Kidney epithelial cell (primary cell): ENCODE measurements around the gene ISLR. TPM values are rescaled to one million over a fixed set of nuclear protein-coding genes. Genes with fewer than 3 reads are reported as not detected.
"Not testable (repeated sequence)": the region's sequence is repeated elsewhere in the genome, so short reads cannot be mapped to it uniquely, and the experiment has no call there.

Source experiments
- DNase-seq: peaks from one replicate; pipeline ENCODE4 v3.0.0-alpha.2; 2010; ENCODE audit warnings: low read depth
- H3K27me3 ChIP-seq: 2 replicates; pipeline ENCODE4 v1.6.0; 2011; ENCODE audit warnings: low read length; ENCODE audit not compliant: control insufficient read depth, insufficient read depth
- H3K36me3 ChIP-seq: 2 replicates; pipeline ENCODE4 v1.5.1; 2011; ENCODE audit warnings: low read length; ENCODE audit not compliant: control insufficient read depth, insufficient read depth
- H3K4me3 ChIP-seq: 2 replicates; pipeline ENCODE4 v1.5.1; 2011; ENCODE audit warnings: low read depth, mild to moderate bottlenecking, control low read depth, low read length
- total RNA-seq: library from RNA; depleted of rRNA; stranded (reverse); fragments of >200 nt; gene quantifications from 2 replicates; pipeline ENCODE4 v1.2.3, GENCODE V29; 2015
- TF ChIP-seq, protein P1 (sequence below): IDR thresholded peaks from 2 replicates; pipeline ENCODE4 v1.5.1; 2011; ENCODE audit warnings: mild to moderate bottlenecking, moderate library complexity, low read length, control low read depth, inconsistent platforms; ENCODE audit not compliant: insufficient read depth, poor library complexity, severe bottlenecking

ISLR gene
- total RNA-seq, 1 donor from 2014 or later, result 0.25 TPM

DNA sequence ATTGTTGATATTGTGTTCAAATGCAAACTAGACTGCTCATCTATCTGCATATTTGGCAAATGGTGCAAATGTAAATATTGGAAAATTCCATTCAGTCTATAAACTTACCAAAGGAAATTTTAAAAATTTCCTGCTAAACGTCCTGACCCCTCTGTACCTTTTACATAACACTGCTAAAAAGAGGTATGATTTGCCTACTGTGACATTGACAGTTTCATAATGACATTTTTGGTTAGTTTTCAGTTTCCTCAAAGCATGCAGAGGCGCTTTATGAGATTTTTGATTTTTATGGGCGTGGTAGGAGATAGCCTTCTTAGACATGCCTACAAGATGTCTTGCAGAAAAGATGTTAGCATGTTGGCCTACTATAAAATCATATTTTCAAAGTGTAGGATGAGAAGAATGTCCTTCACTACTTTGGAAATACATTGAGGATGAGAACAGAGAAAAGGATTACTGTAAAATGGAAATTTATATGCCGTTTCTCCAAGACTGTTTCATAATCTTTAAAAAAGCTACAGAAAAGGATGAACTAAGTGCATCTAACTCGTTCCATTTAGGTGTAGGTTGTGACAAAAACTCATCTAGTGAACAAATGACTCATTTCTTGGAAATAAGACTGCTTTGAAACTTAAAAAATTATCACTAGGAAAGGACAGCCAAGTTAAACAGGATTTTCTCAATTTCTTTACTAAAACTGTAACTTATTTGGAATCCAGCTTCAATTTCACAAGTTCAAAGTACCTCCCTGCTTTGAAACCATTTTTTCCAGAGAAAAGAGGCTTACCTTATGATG lies 14.5 kb upstream of the ISLR start:
- TF ChIP-seq, protein P1, sequence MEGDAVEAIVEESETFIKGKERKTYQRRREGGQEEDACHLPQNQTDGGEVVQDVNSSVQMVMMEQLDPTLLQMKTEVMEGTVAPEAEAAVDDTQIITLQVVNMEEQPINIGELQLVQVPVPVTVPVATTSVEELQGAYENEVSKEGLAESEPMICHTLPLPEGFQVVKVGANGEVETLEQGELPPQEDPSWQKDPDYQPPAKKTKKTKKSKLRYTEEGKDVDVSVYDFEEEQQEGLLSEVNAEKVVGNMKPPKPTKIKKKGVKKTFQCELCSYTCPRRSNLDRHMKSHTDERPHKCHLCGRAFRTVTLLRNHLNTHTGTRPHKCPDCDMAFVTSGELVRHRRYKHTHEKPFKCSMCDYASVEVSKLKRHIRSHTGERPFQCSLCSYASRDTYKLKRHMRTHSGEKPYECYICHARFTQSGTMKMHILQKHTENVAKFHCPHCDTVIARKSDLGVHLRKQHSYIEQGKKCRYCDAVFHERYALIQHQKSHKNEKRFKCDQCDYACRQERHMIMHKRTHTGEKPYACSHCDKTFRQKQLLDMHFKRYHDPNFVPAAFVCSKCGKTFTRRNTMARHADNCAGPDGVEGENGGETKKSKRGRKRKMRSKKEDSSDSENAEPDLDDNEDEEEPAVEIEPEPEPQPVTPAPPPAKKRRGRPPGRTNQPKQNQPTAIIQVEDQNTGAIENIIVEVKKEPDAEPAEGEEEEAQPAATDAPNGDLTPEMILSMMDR, result no peak
- H3K4me3 ChIP-seq, result no peak overlapping the region
- no peaks in the 10 kb centered on the region for H3K36me3 ChIP-seq
- H3K27me3 ChIP-seq, result peaks cover 10% of the 10 kb centered on the region
- DNase-seq, result no peak

DNA sequence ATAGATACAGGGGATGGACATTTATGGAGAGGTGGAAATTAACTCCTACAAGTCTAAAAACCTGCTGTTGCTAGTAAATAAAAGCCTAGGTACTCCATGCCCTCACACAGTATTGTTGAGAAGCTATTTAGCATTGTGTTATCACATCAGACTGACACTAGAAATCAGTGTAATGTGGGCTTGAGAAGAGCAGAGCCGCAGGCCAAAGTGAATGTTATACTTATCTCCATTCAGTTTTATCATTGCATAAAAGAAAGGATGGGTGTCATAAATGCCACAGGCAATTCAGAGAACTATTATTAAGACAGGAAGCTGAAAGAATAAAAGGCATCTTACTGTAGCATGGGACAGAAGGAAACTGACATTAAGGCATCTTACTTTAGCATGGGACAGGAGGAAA lies 13.7 kb upstream of the ISLR start:
- TF ChIP-seq, protein P1, result no peak
- Histone ChIP-seq H3K36me3 (no peaks in the 10 kb centered on the region), H3K27me3 (peaks cover 10% of the 10 kb centered on the region)

DNA sequence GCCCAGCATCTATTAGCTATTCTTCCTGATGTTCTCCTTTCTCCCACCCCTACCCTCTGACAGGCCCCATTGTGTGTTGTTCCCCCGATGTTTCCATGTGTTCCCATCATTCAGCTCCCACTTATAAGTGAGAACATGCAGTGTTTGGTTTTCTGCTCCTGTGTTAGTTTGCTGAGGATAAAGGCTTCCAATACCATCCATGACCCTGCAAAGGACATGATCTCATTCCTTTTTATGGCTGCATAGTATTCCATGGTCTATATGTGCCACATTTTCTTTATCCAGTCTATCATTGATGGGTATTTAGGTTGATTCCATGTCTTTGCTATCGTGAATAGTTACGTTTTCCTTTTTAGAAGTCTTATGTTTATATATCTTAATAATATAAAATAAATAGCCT lies 13.1 kb upstream of the ISLR start:
- DNase-seq, H3K4me3 ChIP-seq, H3K36me3 ChIP-seq: not testable (repeated sequence)
- peaks cover 10% of the 10 kb centered on the region for H3K27me3 ChIP-seq

More for the DNA sequence above, 13.7 kb upstream of the ISLR start:
- H3K4me3 ChIP-seq, result no peak overlapping the region
- no peak for DNase-seq

- H3K36me3 ChIP-seq, DNase-seq, H3K4me3 ChIP-seq, H3K27me3 ChIP-seq: not testable (repeated sequence)
Measured at GRCh38 chr15:74162195-74162536, 11.3 kb upstream of the ISLR start.

GRCh38 chr15:74165461-74165860 lies 8.0 kb upstream of the ISLR start:
- TF ChIP-seq, protein P1, result no peak
- Histone ChIP-seq H3K27me3 (peaks cover 11% of the 10 kb centered on the region), H3K4me3 (no peak overlapping the region), H3K36me3 (no peaks in the 10 kb centered on the region)
- no peak for DNase-seq

DNA sequence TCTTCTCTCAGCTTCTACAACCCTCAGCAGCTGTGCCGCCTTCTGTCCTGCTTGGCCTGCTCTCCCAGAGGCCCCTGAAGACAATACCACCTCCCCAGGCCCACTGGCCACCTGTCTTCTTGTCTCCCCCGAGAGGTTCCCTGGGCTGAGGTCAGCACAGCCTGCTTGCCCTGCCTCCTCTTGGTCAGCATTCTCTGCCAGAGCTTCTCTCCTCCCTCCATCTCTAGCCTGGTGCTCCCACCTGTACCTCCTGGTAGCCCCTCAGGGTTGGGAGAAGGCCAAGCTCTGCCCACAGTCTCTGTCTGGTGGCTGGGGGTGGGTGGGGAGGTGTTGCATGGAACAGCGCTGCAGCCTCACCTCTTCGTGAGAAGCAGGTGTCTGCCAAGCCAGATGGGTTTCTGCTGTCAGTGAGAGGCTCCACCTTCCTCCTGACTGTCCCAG lies 5.6 kb upstream of the ISLR start:
- Histone ChIP-seq H3K27me3 (peaks cover 10% of the 10 kb centered on the region), H3K36me3 (no peaks in the 10 kb centered on the region), H3K4me3 (no peak overlapping the region)
- TF ChIP-seq, protein P1, result no peak
- no peak for DNase-seq

- DNase-seq, result no peak
- Histone ChIP-seq H3K36me3 (no peaks in the 10 kb centered on the region), H3K27me3 (peaks cover 10% of the 10 kb centered on the region), H3K4me3 (no peak overlapping the region)
- TF ChIP-seq, protein P1, result no peak
Measured at GRCh38 chr15:74168711-74169126, 4.8 kb upstream of the ISLR start.
